Endothelial cell of umbilical vein (primary cell): ENCODE measurements around the gene GPR161. TPM values are rescaled to one million over a fixed set of nuclear protein-coding genes. Genes with fewer than 3 reads are reported as not detected.

Experiments used
- BruUV-seq: library from RNA; stranded (reverse); fragments of 400-500 nt; replicated peaks from 2 replicates; lab custom pipeline; 2021; lab: Mats Ljungman, UMichigan
- CTCF ChIA-PET: fragments of 300-600, 350-600 bp; sonication (Branson Sonifier 250); formaldehyde crosslinking; loops from one replicate; lab custom pipeline; 2021; ENCODE audit warnings: antibody characterized with exemption, inconsistent platforms; lab: Charles Lee
- POLR2A ChIA-PET: fragments of 300-600, 350-600 bp; sonication (Branson Sonifier 250); formaldehyde crosslinking; loops from one replicate; lab custom pipeline; 2021; ENCODE audit warnings: antibody characterized with exemption, inconsistent platforms; lab: Charles Lee
- DNase-seq: peaks from one replicate; pipeline ENCODE4 v3.0.0-alpha.2; 2011; ENCODE audit warnings: low read depth, low spot score
- FAIRE-seq: peaks from 2 replicates; lab custom pipeline; 2011; peaks lifted over from hg19 to GRCh38; lab: Jason Lieb, UNC
- H2AFZ ChIP-seq: 2 replicates; pipeline ENCODE4 v1.6.0; 2012; ENCODE audit warnings: low read depth, low read length, control low read depth, inconsistent platforms
- H3K27ac ChIP-seq: 2 replicates; pipeline ENCODE4 v1.5.1; 2011; ENCODE audit warnings: low read depth, mild to moderate bottlenecking, control low read depth, low read length, moderate library complexity; ENCODE audit not compliant: insufficient read depth
- H3K27me3 ChIP-seq, 2 experiments: 2 replicates each; pipeline versions ENCODE4 v1.6.0 to v1.6.1; 2011; ENCODE audit warnings: low read length in 2 of 2, mixed read lengths in 1 of 2; ENCODE audit not compliant: control insufficient read depth in 2 of 2, insufficient read depth in 2 of 2
- H3K36me3 ChIP-seq, 2 experiments: 2 replicates in 1 of 2; 3 replicates in 1 of 2; pipeline ENCODE4 v1.5.1; 2011; ENCODE audit warnings: low read length in 2 of 2, mild to moderate bottlenecking in 1 of 2, moderate library complexity in 1 of 2; ENCODE audit not compliant: control insufficient read depth in 2 of 2, insufficient read depth in 2 of 2; ENCODE audit errors: extremely low read depth in 1 of 2
- H3K4me1 ChIP-seq: 3 replicates; pipeline ENCODE4 v1.5.1; 2011; ENCODE audit warnings: mild to moderate bottlenecking, low read length; ENCODE audit not compliant: control insufficient read depth, insufficient read depth; ENCODE audit errors: extremely low read depth
- H3K4me2 ChIP-seq: 2 replicates; pipeline ENCODE4 v1.6.1; 2011; ENCODE audit warnings: low read length, control low read depth, mixed read lengths; ENCODE audit not compliant: insufficient read depth
- H3K4me3 ChIP-seq, 3 experiments: fragments of 200-600 bp in 1 of 3; sonication (generic), shearing (Covaris generic) in 1 of 3; replicated peaks in 1 of 3; 2 replicates each; pipeline ENCODE4 v1.5.1; 2011 to 2016; ENCODE audit warnings: control low read depth in 3 of 3, low read length in 3 of 3, mild to moderate bottlenecking in 2 of 3, inconsistent platforms in 1 of 3, low read depth in 1 of 3, moderate library complexity in 1 of 3; ENCODE audit not compliant: insufficient read depth in 1 of 3
- H3K79me2 ChIP-seq: 2 replicates; pipeline ENCODE4 v1.6.0; 2012; ENCODE audit warnings: low read length, inconsistent platforms; ENCODE audit not compliant: control insufficient read depth, insufficient read depth
- H3K9ac ChIP-seq: replicated peaks from 2 replicates; pipeline ENCODE3; 2011; ENCODE audit warnings: low read length, control low read depth; ENCODE audit not compliant: insufficient read depth; ENCODE audit errors: extremely low read depth
- H3K9me1 ChIP-seq: replicated peaks from 3 replicates; pipeline ENCODE4 v1.6.0; 2011; ENCODE audit warnings: mild to moderate bottlenecking, low read length; ENCODE audit not compliant: control insufficient read depth, insufficient read depth; ENCODE audit errors: extremely low read depth
- H3K9me3 ChIP-seq: replicated peaks from 2 replicates; pipeline ENCODE4 v1.5.1; 2012; ENCODE audit warnings: low read length, inconsistent platforms; ENCODE audit not compliant: control insufficient read depth, insufficient read depth
- H4K20me1 ChIP-seq: replicated peaks from 2 replicates; pipeline ENCODE3; 2011; ENCODE audit warnings: mild to moderate bottlenecking, low read length; ENCODE audit not compliant: control insufficient read depth, insufficient read depth; ENCODE audit errors: extremely low read depth
- CTCF ChIP-seq, 2 donors: IDR thresholded peaks; 1 replicate in 1 of 2; 2 replicates in 1 of 2; pipeline ENCODE4 v1.5.1; 2011; ENCODE audit warnings: low read length in 2 of 2, mild to moderate bottlenecking in 2 of 2, moderate library complexity in 2 of 2, control low read depth in 1 of 2, inconsistent platforms in 1 of 2, low read depth in 1 of 2; ENCODE audit not compliant: insufficient read depth in 1 of 2; ENCODE audit errors: extremely low read depth in 1 of 2
- EZH2 ChIP-seq: IDR thresholded peaks from 2 replicates; pipeline ENCODE4 v1.6.1; 2012; ENCODE audit warnings: borderline replicate concordance, low read depth, mild to moderate bottlenecking, moderate library complexity, low read length, inconsistent platforms; ENCODE audit not compliant: severe bottlenecking
- FOS ChIP-seq: IDR thresholded peaks from 2 replicates; pipeline ENCODE4 v1.6.1; 2011; ENCODE audit warnings: mild to moderate bottlenecking, low read length, moderate library complexity, borderline replicate concordance; ENCODE audit not compliant: insufficient read depth
- GATA2 ChIP-seq: IDR thresholded peaks from 2 replicates; pipeline ENCODE4 v1.7.0; 2011; ENCODE audit warnings: low read depth, mild to moderate bottlenecking, moderate library complexity, mixed read lengths, low read length; ENCODE audit not compliant: insufficient read length, insufficient read depth
- JUN ChIP-seq: IDR thresholded peaks from 2 replicates; pipeline ENCODE4 v1.6.1; 2011; ENCODE audit warnings: borderline replicate concordance, low read depth; ENCODE audit not compliant: insufficient read length, insufficient read depth
- MAX ChIP-seq: IDR thresholded peaks from 2 replicates; pipeline ENCODE4 v1.6.1; 2011; ENCODE audit not compliant: insufficient read depth, insufficient read length
- MYC ChIP-seq: IDR thresholded peaks from one replicate; pipeline ENCODE4 v1.6.1; 2011; ENCODE audit warnings: mild to moderate bottlenecking, low read depth, low read length
- POLR2A ChIP-seq: IDR thresholded peaks from 2 replicates; pipeline ENCODE4 v1.6.1; 2012; ENCODE audit warnings: low read depth, mild to moderate bottlenecking, control low read depth, low read length
- POLR2AphosphoS5 ChIP-seq: IDR thresholded peaks from 2 replicates; pipeline ENCODE4 v1.6.1; 2012; ENCODE audit warnings: low read depth, mild to moderate bottlenecking, control low read depth, low read length, moderate library complexity; ENCODE audit not compliant: insufficient read depth
- dilution Hi-C: fragments of 300-500 bp; cut with MboI; formaldehyde crosslinking; loops from one replicate; pipeline ENCODE4 v1.15.0; 2019; ENCODE audit warnings: low sequenced_read_pairs; ENCODE audit not compliant: extremely low pct_ligation_motif_present
- intact Hi-C: fragments of 100-400 bp; cut with micrococcal nuclease; formaldehyde crosslinking; loops from one replicate; pipeline ENCODE4 v1.10.0; 2022
- polyA plus RNA-seq, 4 experiments: library from polyadenylated mRNA; depleted of rRNA in 3 of 4; stranded (reverse) in 3 of 4; unstranded in 1 of 4; fragments of >200 nt; gene quantifications; 2 replicates each; pipeline versions ENCODE4 v1.2.1 to v1.2.3, GENCODE V29; 2011 to 2012; ENCODE audit warnings: missing spikeins in 1 of 4
- total RNA-seq: library from RNA; stranded (reverse); gene quantifications from 2 replicates; pipeline ENCODE4 v1.2.3, GENCODE V29; 2021

The GPR161 gene
- total and polyA plus RNA-seq, 2 donors (not counting 3 experiments of a cell fraction or from before 2014, with no cell fraction given) = 34.7 to 36.5 TPM

- H3K4me1 ChIP-seq = peaks cover 4% of the 10 kb centered on the region
- H3K9me3 ChIP-seq = no peaks in the 10 kb centered on the region
- intact Hi-C loops (no loop called here), dilution Hi-C loops (no loop called here)
- no peak for DNase-seq
- H2AFZ ChIP-seq = no peak overlapping the region
- BruUV-seq = no TSS peak
- no peak for FAIRE-seq
- H4K20me1 ChIP-seq = no peaks in the 10 kb centered on the region
- CTCF ChIA-PET = no interaction called here
- H3K79me2 ChIP-seq = no peaks in the 10 kb centered on the region
- H3K9ac ChIP-seq = no peak overlapping the region
- no peak for TF ChIP-seq JUN
- TF ChIP-seq MAX = no peak
- no peak for TF ChIP-seq CTCF (IDR thresholded peaks at IDR 0.05; ENCODE audit: extremely low read depth in 1 of 2, insufficient read depth in 1 of 2, low read depth in 1 of 2, low read length in 2 of 2)
- TF ChIP-seq FOS = no peak
- peaks cover 0 to 2% of the 10 kb centered on the region in 2 experiments for H3K36me3 ChIP-seq
- H3K4me3 ChIP-seq = no peak overlapping the region
- POLR2A ChIA-PET = no interaction called here
- no peak overlapping the region for H3K4me2 ChIP-seq
- no peaks in the 10 kb centered on the region for H3K27me3 ChIP-seq
- H3K27ac ChIP-seq = no peak overlapping the region
- H3K9me1 ChIP-seq = no peaks in the 10 kb centered on the region
These were observed 20.4 kb downstream of the GPR161 start for GRCh38 chr1:168116327-168116799.

- Histone ChIP-seq H4K20me1 (no peaks in the 10 kb centered on the region), H3K9me3 (no peaks in the 10 kb centered on the region), H3K36me3 (peaks cover 0 to 2% of the 10 kb centered on the region in 2 experiments), H3K4me3 (no peak overlapping the region), H3K9ac (no peak overlapping the region), H3K4me1 (peaks cover 4% of the 10 kb centered on the region), H3K79me2 (no peaks in the 10 kb centered on the region), H3K9me1 (no peaks in the 10 kb centered on the region), H3K27ac (no peak overlapping the region), H2AFZ (no peak overlapping the region), H3K4me2 (no peak overlapping the region), H3K27me3 (no peaks in the 10 kb centered on the region)
- POLR2A ChIA-PET = no interaction called here
- CTCF ChIA-PET = no interaction called here
- BruUV-seq = no TSS peak
- intact Hi-C loops = no loop called here
- no peak for DNase-seq
- dilution Hi-C loops = no loop called here
- FAIRE-seq = no peak
- no peak for TF ChIP-seq JUN
- no peak for TF ChIP-seq GATA2
- no peak for TF ChIP-seq EZH2
- no peak for TF ChIP-seq MAX
- no peak for TF ChIP-seq POLR2AphosphoS5
- no peak for TF ChIP-seq CTCF (IDR thresholded peaks at IDR 0.05; ENCODE audit: extremely low read depth in 1 of 2, insufficient read depth in 1 of 2, low read depth in 1 of 2, low read length in 2 of 2)
- no peak for TF ChIP-seq FOS
- TF ChIP-seq POLR2A = no peak
- no peak for TF ChIP-seq MYC
These were observed 21.9 kb downstream of the GPR161 start for GRCh38 chr1:168114845-168115244.
